ENCODE measurements around the gene GFPT2. TPM values are rescaled to one million over a fixed set of nuclear protein-coding genes. Genes with fewer than 3 reads are reported as not detected.

Gene GFPT2
- total RNA-seq, 1 donor from 2014 or later: 10.1 TPM

DNA sequence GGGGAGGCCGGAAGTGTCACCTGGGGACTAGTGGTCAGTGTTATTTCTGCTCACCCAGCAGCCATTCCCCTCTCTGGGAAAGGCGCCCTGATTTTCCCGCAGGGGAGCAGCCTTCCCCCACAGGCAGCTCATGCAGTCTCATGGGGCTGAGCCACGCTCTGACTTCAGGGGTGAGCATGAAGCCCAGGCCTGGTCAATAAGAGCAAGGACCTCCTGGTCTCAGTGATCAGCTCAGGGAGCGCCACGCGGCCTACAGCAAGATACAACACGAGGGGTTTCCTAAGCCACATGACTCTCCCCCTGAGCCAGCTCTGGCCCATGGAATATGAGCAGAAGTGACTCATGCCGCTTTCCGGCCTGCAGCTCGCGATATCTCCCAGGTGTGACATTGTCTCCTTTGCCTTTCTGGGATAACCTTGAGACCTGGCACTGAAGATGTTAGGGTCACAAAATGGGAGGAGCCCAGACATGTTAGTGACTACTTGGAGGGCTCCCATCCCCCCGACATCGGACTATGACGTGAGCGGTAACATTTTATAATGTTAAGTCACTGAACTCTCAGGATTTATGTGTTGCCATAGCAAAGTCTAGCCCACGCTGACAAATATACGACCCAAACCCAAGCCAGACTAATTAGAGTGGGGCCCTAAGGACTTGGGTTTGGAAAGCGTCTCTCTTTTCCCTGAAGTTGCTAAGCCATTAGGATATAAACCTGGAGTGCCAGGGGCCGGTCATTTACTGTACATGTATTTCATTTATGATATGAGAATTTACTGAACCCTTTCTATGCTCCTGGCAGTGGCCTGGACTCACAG is 46.5 kb upstream of the GFPT2 start:
- H3K27me3 Mint-ChIP-seq (ENCODE audit: unreplicated experiment): peaks cover 2% of the 10 kb centered on the region
- no peak overlapping the region for H3K4me3 Mint-ChIP-seq (ENCODE audit: unreplicated experiment)
- no peaks in the 10 kb centered on the region for H3K9me3 Mint-ChIP-seq (ENCODE audit: unreplicated experiment)
- DNase-seq (ENCODE audit: low spot score): no peak
- H3K36me3 Mint-ChIP-seq (ENCODE audit: low read depth, unreplicated experiment): no peaks in the 10 kb centered on the region
- no peaks in the 10 kb centered on the region for H3K4me1 Mint-ChIP-seq (ENCODE audit: unreplicated experiment)
- no peak overlapping the region for H3K27ac Mint-ChIP-seq (ENCODE audit: unreplicated experiment)
- TF ChIP-seq, protein P1, sequence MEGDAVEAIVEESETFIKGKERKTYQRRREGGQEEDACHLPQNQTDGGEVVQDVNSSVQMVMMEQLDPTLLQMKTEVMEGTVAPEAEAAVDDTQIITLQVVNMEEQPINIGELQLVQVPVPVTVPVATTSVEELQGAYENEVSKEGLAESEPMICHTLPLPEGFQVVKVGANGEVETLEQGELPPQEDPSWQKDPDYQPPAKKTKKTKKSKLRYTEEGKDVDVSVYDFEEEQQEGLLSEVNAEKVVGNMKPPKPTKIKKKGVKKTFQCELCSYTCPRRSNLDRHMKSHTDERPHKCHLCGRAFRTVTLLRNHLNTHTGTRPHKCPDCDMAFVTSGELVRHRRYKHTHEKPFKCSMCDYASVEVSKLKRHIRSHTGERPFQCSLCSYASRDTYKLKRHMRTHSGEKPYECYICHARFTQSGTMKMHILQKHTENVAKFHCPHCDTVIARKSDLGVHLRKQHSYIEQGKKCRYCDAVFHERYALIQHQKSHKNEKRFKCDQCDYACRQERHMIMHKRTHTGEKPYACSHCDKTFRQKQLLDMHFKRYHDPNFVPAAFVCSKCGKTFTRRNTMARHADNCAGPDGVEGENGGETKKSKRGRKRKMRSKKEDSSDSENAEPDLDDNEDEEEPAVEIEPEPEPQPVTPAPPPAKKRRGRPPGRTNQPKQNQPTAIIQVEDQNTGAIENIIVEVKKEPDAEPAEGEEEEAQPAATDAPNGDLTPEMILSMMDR (IDR thresholded peaks at IDR 0.05; ENCODE audit: unreplicated experiment): no peak

DNA sequence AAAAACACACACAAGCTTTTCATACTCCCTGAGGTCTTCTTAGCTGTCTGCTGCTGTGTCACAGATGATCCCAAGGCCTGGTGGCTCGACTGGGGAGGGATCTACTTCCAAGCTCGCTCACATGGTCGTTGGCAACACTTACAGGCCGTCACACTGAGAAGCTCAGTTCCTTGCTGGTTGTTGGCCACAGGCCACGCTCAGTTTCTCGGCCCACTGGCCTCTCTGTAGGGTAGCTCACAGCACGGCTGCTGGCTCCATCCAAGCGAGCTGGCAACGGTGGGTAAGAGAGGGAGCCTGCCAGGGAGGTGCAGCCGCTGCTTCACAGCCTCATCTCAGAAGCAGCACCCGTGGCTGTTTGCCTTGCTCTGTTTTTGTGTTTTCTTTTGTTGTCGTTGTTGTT is 43.8 kb upstream of the GFPT2 start:
- Mint-ChIP-seq H3K36me3 (ENCODE audit: low read depth, unreplicated experiment) (no peaks in the 10 kb centered on the region), H3K4me1 (ENCODE audit: unreplicated experiment) (no peaks in the 10 kb centered on the region), H3K27ac (ENCODE audit: unreplicated experiment) (no peak overlapping the region), H3K27me3 (ENCODE audit: unreplicated experiment) (peaks cover 3% of the 10 kb centered on the region), H3K9me3 (ENCODE audit: unreplicated experiment) (no peaks in the 10 kb centered on the region), H3K4me3 (ENCODE audit: unreplicated experiment) (no peak overlapping the region)
- DNase-seq (ENCODE audit: low spot score): no peak
- TF ChIP-seq, protein P1 (IDR thresholded peaks at IDR 0.05; ENCODE audit: unreplicated experiment): no peak

- TF ChIP-seq, protein P1 (IDR thresholded peaks at IDR 0.05; ENCODE audit: unreplicated experiment): no peak
- Mint-ChIP-seq H3K4me3 (ENCODE audit: unreplicated experiment) (no peak overlapping the region), H3K36me3 (ENCODE audit: low read depth, unreplicated experiment) (no peaks in the 10 kb centered on the region), H3K9me3 (ENCODE audit: unreplicated experiment) (no peaks in the 10 kb centered on the region), H3K27me3 (ENCODE audit: unreplicated experiment) (peaks cover 3% of the 10 kb centered on the region), H3K27ac (ENCODE audit: unreplicated experiment) (no peak overlapping the region), H3K4me1 (ENCODE audit: unreplicated experiment) (no peaks in the 10 kb centered on the region)
- no peak for DNase-seq (ENCODE audit: low spot score)
Measured at GRCh38 chr5:180395540-180396274, 42.6 kb upstream of the GFPT2 start.

GRCh38 chr5:180394031-180394636 is 41.0 kb upstream of the GFPT2 start:
- H3K36me3 Mint-ChIP-seq (ENCODE audit: low read depth, unreplicated experiment): no peaks in the 10 kb centered on the region
- DNase-seq (ENCODE audit: low spot score): no peak
- TF ChIP-seq, protein P1 (IDR thresholded peaks at IDR 0.05; ENCODE audit: unreplicated experiment): no peak

More at GRCh38 chr5:180394031-180394636, 41.0 kb upstream of the GFPT2 start:
- Mint-ChIP-seq H3K27me3 (ENCODE audit: unreplicated experiment) (peaks cover 9% of the 10 kb centered on the region), H3K4me1 (ENCODE audit: unreplicated experiment) (no peaks in the 10 kb centered on the region), H3K4me3 (ENCODE audit: unreplicated experiment) (no peak overlapping the region), H3K27ac (ENCODE audit: unreplicated experiment) (no peak overlapping the region), H3K9me3 (ENCODE audit: unreplicated experiment) (no peaks in the 10 kb centered on the region)

All from endothelial cell (in vitro differentiated cells).